Neural cell (in vitro differentiated cells): ENCODE results near the gene TCF12. TPM values are rescaled to one million over a fixed set of nuclear protein-coding genes. Genes with fewer than 3 reads are reported as not detected.

Experiments
- H2AFZ ChIP-seq: fragments of 200-600, 300-800 bp; sonication (generic), shearing (Covaris generic); 2 replicates; pipeline ENCODE4 v1.6.0; 2014; ENCODE audit warnings: low read depth, mild to moderate bottlenecking, antibody characterized with exemption, low read length, moderate library complexity
- H3F3A ChIP-seq: fragments of 200-600 bp; shearing (Covaris generic); 2 replicates; pipeline ENCODE4 v1.6.1; 2016; ENCODE audit warnings: mild to moderate bottlenecking, moderate library complexity, mixed read lengths, antibody characterized with exemption, low read length; ENCODE audit not compliant: insufficient read depth, poor library complexity, severe bottlenecking
- H3K27ac ChIP-seq: fragments of 200-600, 300-800 bp; sonication (generic), shearing (Covaris generic); 2 replicates; pipeline ENCODE4 v1.5.1; 2014; ENCODE audit warnings: mild to moderate bottlenecking, low read length, moderate library complexity
- H3K27me3 ChIP-seq: fragments of 300-800, 200-600 bp; sonication (generic), shearing (Covaris generic); 2 replicates; pipeline ENCODE4 v1.6.0; 2014; ENCODE audit warnings: mild to moderate bottlenecking, low read depth, low read length, moderate library complexity; ENCODE audit not compliant: insufficient read depth
- H3K36me3 ChIP-seq: fragments of 300-800, 200-600 bp; sonication (generic), shearing (Covaris generic); 2 replicates; pipeline ENCODE4 v1.5.1; 2014; ENCODE audit warnings: mild to moderate bottlenecking, antibody characterized with exemption, low read length, moderate library complexity; ENCODE audit not compliant: insufficient read depth
- H3K4me2 ChIP-seq: fragments of 300-800, 200-600 bp; sonication (generic), shearing (Covaris generic); 2 replicates; pipeline ENCODE4 v1.6.0; 2014; ENCODE audit warnings: mild to moderate bottlenecking, low read length
- H3K4me3 ChIP-seq: fragments of 300-800, 200-600 bp; sonication (generic), shearing (Covaris generic); 2 replicates; pipeline ENCODE4 v1.5.1; 2014; ENCODE audit warnings: mild to moderate bottlenecking, low read length, moderate library complexity
- H3K79me2 ChIP-seq: fragments of 200-600 bp; shearing (Covaris generic); replicated peaks from 2 replicates; pipeline ENCODE4 v1.6.0; 2014; ENCODE audit warnings: mild to moderate bottlenecking, low read length, moderate library complexity; ENCODE audit not compliant: insufficient read depth
- H3K9ac ChIP-seq: fragments of 300-800, 200-600 bp; sonication (generic), shearing (Covaris generic); 2 replicates; pipeline ENCODE4 v1.6.1; 2016; ENCODE audit warnings: mild to moderate bottlenecking, low read length, mixed read lengths
- H3K9me2 ChIP-seq: fragments of 200-600 bp; shearing (Covaris generic); 2 replicates; pipeline ENCODE4 v1.6.1; 2016; ENCODE audit warnings: mild to moderate bottlenecking, low read length, mixed read lengths; ENCODE audit not compliant: insufficient read depth
- H3K9me3 ChIP-seq: fragments of 200-600, 300-800 bp; sonication (generic), shearing (Covaris generic); 2 replicates; pipeline ENCODE4 v1.6.1; 2016; ENCODE audit warnings: mild to moderate bottlenecking, mixed run types, low read length, moderate library complexity, mixed read lengths
- H4K20me1 ChIP-seq: fragments of 200-600 bp; shearing (Covaris generic); 2 replicates; pipeline ENCODE4 v1.6.1; 2016; ENCODE audit warnings: mild to moderate bottlenecking, mixed run types; ENCODE audit not compliant: insufficient read depth
- CTCF ChIP-seq: fragments of 450-650 bp; IDR thresholded peaks from 2 replicates; pipeline ENCODE4 v1.5.1; 2014; ENCODE audit warnings: antibody characterized with exemption, mild to moderate bottlenecking, moderate library complexity; ENCODE audit not compliant: poor library complexity, severe bottlenecking
- EP300 ChIP-seq: fragments of 450-650 bp; conservative IDR thresholded peaks from 2 replicates; pipeline ENCODE4 v1.6.1; 2014; ENCODE audit warnings: antibody characterized with exemption, mild to moderate bottlenecking, moderate library complexity; ENCODE audit not compliant: poor library complexity, severe bottlenecking
- EZH2 ChIP-seq: fragments of 200-600, 300-800 bp; shearing (Covaris generic), sonication (generic); IDR thresholded peaks from 2 replicates; pipeline ENCODE4 v1.6.1; 2014; ENCODE audit warnings: antibody characterized with exemption, low read length, borderline replicate concordance, mild to moderate bottlenecking; ENCODE audit not compliant: insufficient read depth, poor library complexity, severe bottlenecking
- MXI1 ChIP-seq: fragments of 450-650 bp; conservative IDR thresholded peaks from 2 replicates; pipeline ENCODE4 v1.6.1; 2014; ENCODE audit warnings: antibody characterized with exemption, mild to moderate bottlenecking; ENCODE audit not compliant: poor library complexity, severe bottlenecking
- POLR2AphosphoS5 ChIP-seq: IDR thresholded peaks from 2 replicates; pipeline ENCODE4 v1.6.1; 2012
- RAD21 ChIP-seq: fragments of 450-650 bp; conservative IDR thresholded peaks from 2 replicates; pipeline ENCODE4 v1.6.1; 2014; ENCODE audit warnings: antibody characterized with exemption, mild to moderate bottlenecking, moderate library complexity
- SMC3 ChIP-seq: fragments of 450-650 bp; conservative IDR thresholded peaks from 2 replicates; pipeline ENCODE4 v1.6.1; 2014; ENCODE audit warnings: antibody characterized with exemption, mild to moderate bottlenecking, moderate library complexity; ENCODE audit not compliant: poor library complexity
- TAF1 ChIP-seq: IDR thresholded peaks from 2 replicates; pipeline ENCODE4 v1.6.1; 2012; ENCODE audit warnings: low read depth
- polyA plus RNA-seq: library from polyadenylated mRNA; depleted of rRNA; stranded (reverse); fragments of >200 nt; gene quantifications from 2 replicates; pipeline ENCODE4 v1.2.3, GENCODE V29; 2014
- TF ChIP-seq, protein P1 (sequence below): IDR thresholded peaks from 2 replicates; pipeline ENCODE4 v1.6.1; 2012; ENCODE audit warnings: borderline replicate concordance

The TCF12 gene
- polyA plus RNA-seq, 1 donor from 2014 or later: 52.7 TPM

DNA sequence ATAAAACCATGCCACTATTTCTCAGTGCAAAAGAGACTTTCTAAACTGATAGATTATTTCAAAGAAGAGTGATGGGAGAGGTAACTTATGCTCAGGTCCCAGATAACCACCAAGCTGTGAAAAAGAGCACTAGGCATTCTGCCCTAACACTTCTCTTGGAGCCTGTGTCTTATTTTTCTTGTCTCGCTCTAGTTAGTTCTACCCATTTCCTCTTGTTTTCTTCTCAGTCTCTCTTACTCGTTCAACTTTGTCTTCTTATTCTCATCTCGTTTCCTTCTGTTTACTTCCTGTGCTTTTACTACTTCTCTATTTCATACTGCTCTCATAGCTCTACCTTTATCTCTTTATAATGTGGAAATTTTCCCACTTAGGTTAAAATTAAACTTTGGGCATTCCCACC is 366.1 kb downstream of the TCF12 start:
- Histone ChIP-seq H3K27me3 (no peaks in the 10 kb centered on the region), H3K4me2 (no peak overlapping the region), H3K9ac (no peak overlapping the region), H4K20me1 (no peaks in the 10 kb centered on the region), H3F3A (no peaks in the 10 kb centered on the region), H3K27ac (no peak overlapping the region), H3K4me3 (no peak overlapping the region), H3K36me3 (no peaks in the 10 kb centered on the region), H3K9me2 (no peaks in the 10 kb centered on the region), H3K79me2 (no peaks in the 10 kb centered on the region), H3K9me3 (no peaks in the 10 kb centered on the region), H2AFZ (no peak overlapping the region)
- no peak for TF ChIP-seq CTCF
- TF ChIP-seq, protein P1, sequence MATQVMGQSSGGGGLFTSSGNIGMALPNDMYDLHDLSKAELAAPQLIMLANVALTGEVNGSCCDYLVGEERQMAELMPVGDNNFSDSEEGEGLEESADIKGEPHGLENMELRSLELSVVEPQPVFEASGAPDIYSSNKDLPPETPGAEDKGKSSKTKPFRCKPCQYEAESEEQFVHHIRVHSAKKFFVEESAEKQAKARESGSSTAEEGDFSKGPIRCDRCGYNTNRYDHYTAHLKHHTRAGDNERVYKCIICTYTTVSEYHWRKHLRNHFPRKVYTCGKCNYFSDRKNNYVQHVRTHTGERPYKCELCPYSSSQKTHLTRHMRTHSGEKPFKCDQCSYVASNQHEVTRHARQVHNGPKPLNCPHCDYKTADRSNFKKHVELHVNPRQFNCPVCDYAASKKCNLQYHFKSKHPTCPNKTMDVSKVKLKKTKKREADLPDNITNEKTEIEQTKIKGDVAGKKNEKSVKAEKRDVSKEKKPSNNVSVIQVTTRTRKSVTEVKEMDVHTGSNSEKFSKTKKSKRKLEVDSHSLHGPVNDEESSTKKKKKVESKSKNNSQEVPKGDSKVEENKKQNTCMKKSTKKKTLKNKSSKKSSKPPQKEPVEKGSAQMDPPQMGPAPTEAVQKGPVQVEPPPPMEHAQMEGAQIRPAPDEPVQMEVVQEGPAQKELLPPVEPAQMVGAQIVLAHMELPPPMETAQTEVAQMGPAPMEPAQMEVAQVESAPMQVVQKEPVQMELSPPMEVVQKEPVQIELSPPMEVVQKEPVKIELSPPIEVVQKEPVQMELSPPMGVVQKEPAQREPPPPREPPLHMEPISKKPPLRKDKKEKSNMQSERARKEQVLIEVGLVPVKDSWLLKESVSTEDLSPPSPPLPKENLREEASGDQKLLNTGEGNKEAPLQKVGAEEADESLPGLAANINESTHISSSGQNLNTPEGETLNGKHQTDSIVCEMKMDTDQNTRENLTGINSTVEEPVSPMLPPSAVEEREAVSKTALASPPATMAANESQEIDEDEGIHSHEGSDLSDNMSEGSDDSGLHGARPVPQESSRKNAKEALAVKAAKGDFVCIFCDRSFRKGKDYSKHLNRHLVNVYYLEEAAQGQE: no peak
- no peak for TF ChIP-seq MXI1
- no peak for TF ChIP-seq SMC3
- TF ChIP-seq EZH2: no peak

DNA sequence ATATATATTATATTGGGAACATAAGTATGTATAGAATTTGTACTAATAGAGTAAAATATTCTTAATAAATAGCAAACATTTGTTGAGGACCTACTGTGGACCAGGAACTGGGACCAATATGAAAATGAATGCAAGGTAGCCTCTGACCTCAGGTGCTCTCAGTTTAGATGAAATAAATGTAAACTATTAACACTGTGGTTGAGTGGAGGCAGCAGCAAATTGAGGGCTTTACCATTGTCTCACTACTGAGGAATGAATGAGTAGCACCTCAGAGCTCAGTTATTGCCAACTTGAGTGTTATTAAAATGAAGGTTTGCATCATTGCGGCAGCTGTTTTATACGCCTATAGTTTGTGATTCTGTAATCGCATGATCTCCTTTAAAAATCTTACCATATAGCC is 366.9 kb downstream of the TCF12 start:
- H3K36me3 ChIP-seq: no peaks in the 10 kb centered on the region
- no peak overlapping the region for H3K9ac ChIP-seq
- no peak overlapping the region for H3K4me2 ChIP-seq

More for the DNA sequence above, 366.9 kb downstream of the TCF12 start:
- Histone ChIP-seq H3K27ac (no peak overlapping the region), H3F3A (no peaks in the 10 kb centered on the region), H2AFZ (no peak overlapping the region), H3K9me3 (no peaks in the 10 kb centered on the region), H3K4me3 (no peak overlapping the region), H3K27me3 (no peaks in the 10 kb centered on the region), H3K79me2 (no peaks in the 10 kb centered on the region), H3K9me2 (no peaks in the 10 kb centered on the region), H4K20me1 (no peaks in the 10 kb centered on the region)
- no peak for TF ChIP-seq EP300
- TF ChIP-seq RAD21: no peak
- TF ChIP-seq MXI1: no peak
- TF ChIP-seq EZH2: no peak
- TF ChIP-seq POLR2AphosphoS5: no peak
- TF ChIP-seq, protein P1: no peak
- no peak for TF ChIP-seq TAF1
- no peak for TF ChIP-seq CTCF
- no peak for TF ChIP-seq SMC3
